Fibroblast of the aortic adventitia (primary cell): Measurements from ENCODE around the gene ZNF574. TPM values are rescaled to one million over a fixed set of nuclear protein-coding genes. Genes with fewer than 3 reads are reported as not detected.

Source experiments
- DNase-seq: peaks from one replicate; pipeline ENCODE4 v3.0.0-alpha.2; 2010; ENCODE audit warnings: low read depth
- H3K4me3 ChIP-seq: 2 replicates; pipeline ENCODE4 v1.5.1; 2011; ENCODE audit warnings: low read depth, mild to moderate bottlenecking, control low read depth, low read length, moderate library complexity
- total RNA-seq: library from RNA; depleted of rRNA; stranded (reverse); fragments of >200 nt; gene quantifications from 2 replicates; pipeline ENCODE4 v1.2.3, GENCODE V29; 2012; ENCODE audit warnings: low replicate concordance
- TF ChIP-seq, protein P1 (sequence below): IDR thresholded peaks from 2 replicates; pipeline ENCODE4 v1.5.1; 2011; ENCODE audit warnings: mild to moderate bottlenecking, low read length, control low read depth, inconsistent platforms; ENCODE audit not compliant: insufficient read depth

The ZNF574 gene
- total RNA-seq, 1 donor, result 17.2 TPM

DNA sequence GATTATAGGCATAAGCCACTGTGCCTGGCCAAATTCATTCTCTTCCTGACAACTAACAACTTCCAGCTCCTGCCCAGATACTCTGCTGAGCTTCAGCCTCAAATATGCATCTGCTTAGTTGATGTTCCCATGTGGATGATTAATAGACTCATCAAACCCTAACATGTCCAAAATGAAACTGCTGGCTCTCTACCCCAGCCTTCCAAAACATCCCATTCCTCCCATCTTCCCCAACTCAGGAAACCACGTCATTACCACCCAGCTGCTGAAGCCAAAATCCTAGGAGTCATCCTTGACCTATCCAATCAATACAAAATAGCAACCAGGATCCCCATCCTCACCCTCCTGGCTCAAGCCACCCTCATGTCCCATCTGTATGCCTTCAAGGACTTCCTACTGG is 35.4 kb downstream of the ZNF574 start:
- DNase-seq, result peak; percentile 90
- TF ChIP-seq, protein P1, sequence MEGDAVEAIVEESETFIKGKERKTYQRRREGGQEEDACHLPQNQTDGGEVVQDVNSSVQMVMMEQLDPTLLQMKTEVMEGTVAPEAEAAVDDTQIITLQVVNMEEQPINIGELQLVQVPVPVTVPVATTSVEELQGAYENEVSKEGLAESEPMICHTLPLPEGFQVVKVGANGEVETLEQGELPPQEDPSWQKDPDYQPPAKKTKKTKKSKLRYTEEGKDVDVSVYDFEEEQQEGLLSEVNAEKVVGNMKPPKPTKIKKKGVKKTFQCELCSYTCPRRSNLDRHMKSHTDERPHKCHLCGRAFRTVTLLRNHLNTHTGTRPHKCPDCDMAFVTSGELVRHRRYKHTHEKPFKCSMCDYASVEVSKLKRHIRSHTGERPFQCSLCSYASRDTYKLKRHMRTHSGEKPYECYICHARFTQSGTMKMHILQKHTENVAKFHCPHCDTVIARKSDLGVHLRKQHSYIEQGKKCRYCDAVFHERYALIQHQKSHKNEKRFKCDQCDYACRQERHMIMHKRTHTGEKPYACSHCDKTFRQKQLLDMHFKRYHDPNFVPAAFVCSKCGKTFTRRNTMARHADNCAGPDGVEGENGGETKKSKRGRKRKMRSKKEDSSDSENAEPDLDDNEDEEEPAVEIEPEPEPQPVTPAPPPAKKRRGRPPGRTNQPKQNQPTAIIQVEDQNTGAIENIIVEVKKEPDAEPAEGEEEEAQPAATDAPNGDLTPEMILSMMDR, result no peak
- H3K4me3 ChIP-seq, result no peak overlapping the region

DNA sequence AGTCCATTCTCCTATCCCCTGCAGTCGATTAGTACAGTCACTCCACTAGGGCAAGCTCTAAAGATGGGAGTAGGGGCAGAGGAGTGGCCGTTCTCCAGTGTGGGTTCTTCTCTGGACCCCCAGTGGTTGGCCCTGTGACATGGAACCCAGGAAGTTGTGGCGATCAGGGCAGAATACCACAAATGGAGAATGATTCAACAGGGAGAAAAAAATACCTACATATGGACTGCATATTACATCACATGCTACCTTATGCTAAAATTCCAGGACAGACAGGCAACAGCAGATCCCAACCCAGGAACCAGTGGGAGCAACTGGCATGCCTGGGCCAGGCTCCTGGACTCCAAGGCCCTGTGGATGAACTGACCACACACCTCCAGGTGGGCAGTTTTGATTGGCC is 35.8 kb downstream of the ZNF574 start:
- TF ChIP-seq, protein P1, result no peak
- peak; percentile 57 for DNase-seq
- no peak overlapping the region for H3K4me3 ChIP-seq

DNA sequence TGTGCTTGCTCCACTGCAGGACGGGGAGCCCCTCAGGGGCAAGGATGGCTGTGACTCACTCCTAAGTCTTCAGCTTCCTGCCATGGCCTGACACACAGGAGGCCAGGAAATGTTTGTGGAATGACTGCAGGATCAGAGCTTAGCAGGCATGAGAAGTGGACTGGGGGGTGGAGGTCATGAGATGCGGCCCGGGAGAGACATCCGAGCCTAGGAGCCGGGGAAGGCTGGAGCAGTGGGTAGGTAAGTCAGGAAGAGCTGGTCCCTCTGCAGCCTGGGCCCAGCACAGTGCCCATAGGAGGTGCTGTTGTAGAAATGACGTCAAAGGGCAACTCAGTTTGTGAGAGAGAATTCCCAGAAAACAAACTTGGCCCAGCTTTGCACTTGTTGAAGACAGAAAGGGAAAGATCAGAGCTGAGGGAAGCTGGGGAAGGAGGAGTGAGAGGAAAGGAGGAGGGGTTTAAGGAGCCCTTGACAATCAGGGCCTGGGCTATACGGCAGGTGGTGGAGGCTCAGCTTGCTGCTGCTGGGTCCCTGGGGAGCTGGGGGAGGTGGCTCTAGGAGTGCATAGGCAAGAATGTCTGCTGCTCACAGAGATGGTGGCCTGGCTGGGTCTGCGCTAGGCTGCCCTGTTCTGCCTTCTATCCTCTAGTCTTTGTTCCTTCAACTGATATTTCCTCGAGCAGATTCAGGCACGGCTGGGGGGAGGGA is 37.8 kb downstream of the ZNF574 start:
- TF ChIP-seq, protein P1, result no peak
- peak; percentile 94 for DNase-seq
- peak overlapping the region; percentile 14 for H3K4me3 ChIP-seq

DNA sequence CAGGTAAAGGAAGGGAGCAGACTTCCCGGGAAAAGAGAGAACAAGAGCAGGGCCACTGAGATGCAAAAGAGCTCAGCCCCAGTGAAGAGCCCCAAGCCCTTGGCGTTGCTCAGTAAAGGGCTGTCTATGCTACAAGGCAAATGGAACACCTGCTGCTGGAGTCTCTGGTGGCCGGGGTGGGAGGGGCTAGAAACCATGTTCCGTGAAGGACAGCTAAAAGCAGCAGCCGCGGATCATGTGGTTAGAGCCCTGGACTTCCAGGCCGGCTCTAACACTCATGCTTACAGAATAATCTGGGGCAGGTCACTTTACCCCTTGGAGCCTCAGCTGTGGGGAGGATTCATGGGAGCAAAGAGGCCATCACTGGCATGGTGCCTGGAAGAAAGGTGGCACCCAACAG is 38.4 kb downstream of the ZNF574 start:
- TF ChIP-seq, protein P1, result no peak
- no peak overlapping the region for H3K4me3 ChIP-seq
- no peak for DNase-seq

DNA sequence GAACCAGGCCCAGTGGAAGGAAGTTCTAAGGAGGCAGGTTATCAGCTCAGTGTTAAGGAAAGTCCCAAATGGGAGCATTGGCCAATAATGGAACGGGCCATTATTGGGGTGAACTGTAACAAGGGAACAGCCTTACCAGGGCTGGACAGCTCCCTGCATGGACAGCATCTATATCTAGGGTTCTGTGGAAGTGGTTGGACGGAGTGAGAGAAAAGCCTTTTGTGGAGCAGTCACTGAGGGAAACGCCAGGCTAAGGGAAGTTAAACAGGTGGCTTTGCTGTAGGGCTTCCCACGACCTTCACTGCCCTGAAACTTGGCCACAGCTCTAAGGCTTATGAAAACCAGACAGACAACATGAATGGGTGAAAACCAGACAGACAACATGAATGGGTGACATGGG is 39.3 kb downstream of the ZNF574 start:
- H3K4me3 ChIP-seq, result no peak overlapping the region
- TF ChIP-seq, protein P1, result no peak
- peak; percentile 29 for DNase-seq

DNA sequence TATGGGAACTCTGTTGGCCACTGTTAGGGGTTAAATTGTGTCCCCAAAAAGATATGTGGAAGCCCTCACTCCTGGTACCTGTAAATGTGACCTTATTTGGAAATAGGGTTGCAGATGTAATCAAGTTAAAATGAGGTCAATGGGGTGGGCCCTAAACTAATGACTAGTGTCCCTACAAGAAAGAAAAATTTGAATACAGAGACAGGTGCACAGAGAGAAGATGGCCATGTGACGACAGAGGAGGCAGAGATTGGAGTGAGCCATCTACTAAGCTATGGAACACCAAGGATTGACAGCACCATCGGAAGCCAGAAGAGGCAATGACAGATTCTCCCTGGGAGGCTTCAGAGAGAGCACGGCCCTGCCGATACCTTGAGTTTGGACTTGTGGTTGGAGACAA is 39.7 kb downstream of the ZNF574 start:
- no peak overlapping the region for H3K4me3 ChIP-seq
- TF ChIP-seq, protein P1, result no peak

More for the DNA sequence above, 39.7 kb downstream of the ZNF574 start:
- no peak for DNase-seq
